GM12801 (cell line): ENCODE results near the gene SMAD3.

Source experiments
- TF ChIP-seq, protein P1 (sequence below): IDR thresholded peaks from one replicate; pipeline ENCODE4 v1.5.1; 2011; ENCODE audit warnings: control low read depth; ENCODE audit not compliant: insufficient read length; ENCODE audit errors: extremely low read depth

Gene SMAD3

DNA sequence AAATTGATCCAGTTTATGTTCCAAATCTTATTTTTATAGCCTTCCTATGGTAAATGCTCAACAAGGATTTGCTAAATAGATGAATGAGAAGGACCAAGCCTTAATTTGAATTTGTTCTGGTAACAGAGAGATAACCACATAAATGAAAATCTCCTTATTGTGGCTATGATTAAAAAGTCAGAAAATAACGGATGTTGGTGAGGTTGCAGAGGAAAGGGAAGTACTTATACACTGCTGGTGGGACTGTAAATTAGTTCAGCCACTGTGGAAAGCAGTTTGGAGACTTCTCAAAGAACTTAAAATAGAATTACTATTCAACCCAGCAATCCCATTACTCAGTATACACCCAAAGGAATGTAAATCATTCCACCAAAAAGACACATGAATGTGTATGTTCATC lies 162.9 kb downstream of the SMAD3 start:
- TF ChIP-seq, protein P1, sequence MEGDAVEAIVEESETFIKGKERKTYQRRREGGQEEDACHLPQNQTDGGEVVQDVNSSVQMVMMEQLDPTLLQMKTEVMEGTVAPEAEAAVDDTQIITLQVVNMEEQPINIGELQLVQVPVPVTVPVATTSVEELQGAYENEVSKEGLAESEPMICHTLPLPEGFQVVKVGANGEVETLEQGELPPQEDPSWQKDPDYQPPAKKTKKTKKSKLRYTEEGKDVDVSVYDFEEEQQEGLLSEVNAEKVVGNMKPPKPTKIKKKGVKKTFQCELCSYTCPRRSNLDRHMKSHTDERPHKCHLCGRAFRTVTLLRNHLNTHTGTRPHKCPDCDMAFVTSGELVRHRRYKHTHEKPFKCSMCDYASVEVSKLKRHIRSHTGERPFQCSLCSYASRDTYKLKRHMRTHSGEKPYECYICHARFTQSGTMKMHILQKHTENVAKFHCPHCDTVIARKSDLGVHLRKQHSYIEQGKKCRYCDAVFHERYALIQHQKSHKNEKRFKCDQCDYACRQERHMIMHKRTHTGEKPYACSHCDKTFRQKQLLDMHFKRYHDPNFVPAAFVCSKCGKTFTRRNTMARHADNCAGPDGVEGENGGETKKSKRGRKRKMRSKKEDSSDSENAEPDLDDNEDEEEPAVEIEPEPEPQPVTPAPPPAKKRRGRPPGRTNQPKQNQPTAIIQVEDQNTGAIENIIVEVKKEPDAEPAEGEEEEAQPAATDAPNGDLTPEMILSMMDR = no peak

DNA sequence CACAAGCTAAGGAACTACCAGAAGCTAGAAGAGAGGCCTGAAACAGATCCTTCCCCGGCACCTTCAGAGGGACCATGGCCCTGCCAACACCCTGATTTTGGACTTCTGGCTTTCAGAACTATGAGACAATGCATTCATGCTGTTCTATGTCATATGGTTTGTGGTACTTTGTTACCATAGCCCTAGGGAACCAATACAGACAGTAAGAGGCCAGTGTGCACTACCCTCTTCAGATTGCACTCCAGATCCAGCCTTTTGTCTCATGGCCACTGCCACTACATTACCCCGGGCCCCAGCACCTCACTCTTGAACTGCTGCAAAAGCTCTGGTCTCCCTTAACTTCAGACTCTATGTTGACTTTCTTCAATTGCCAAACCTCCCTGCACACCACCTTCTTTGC lies 165.1 kb downstream of the SMAD3 start:
- TF ChIP-seq, protein P1 = no peak

DNA sequence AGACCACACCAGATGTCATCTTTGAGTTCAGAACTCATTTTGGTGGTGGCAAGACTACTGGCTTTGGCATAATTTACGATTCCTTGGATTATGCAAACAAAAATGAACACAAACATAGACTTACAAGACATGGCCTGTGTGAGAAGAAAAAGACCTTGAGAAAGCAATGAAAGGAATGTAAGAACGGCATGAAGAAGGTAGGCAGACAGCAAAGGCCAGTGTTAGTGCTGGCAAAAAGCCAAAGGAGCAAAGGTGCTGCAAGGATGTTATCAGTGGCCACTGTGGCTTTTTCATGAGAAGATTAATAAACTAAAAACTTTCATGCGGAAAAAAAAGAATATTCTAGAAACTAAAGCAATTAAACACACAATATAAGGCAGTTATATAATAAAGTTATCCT lies 167.2 kb downstream of the SMAD3 start:
- TF ChIP-seq, protein P1 = no peak

DNA sequence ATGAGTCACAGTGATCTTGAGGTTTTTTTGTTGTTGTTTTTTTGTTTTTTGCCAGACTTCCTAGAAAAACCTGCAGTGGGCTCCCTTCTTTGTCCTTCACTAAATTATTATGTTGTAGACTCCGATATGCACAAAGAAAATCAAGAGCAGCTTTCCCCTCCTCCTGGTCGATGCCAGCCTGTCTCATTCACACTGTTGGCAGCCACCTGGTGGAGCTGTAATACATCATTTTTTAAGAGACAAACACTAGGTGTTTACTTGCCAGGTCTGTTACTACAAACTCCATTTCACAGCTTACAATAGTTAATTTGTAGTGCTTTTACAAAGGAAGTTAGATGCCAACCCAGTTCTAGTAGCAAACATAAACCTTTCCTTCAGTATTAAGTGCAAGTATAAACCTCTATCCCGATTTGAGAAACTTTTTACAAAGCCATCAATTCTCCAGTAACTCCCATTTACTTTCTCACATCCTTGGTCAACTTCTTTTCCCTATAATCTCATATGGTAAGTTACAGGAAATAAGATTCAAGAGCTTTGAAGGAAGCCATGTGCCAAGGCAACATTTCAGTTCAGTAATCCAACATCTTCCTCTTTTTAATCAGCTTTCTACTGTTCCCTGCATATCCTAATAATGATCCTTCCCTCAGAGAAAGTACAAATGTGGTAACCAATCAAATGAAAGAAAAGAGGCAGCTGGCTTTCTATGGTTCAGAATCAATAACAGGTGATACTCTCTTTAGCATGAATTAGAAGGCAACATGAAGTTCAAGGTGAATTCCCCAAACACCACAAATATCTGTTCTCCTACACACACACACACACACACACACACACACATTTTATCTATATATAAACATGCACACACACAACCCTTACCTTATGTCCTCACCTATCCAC lies 175.1 kb downstream of the SMAD3 start:
- TF ChIP-seq, protein P1 = no peak

DNA sequence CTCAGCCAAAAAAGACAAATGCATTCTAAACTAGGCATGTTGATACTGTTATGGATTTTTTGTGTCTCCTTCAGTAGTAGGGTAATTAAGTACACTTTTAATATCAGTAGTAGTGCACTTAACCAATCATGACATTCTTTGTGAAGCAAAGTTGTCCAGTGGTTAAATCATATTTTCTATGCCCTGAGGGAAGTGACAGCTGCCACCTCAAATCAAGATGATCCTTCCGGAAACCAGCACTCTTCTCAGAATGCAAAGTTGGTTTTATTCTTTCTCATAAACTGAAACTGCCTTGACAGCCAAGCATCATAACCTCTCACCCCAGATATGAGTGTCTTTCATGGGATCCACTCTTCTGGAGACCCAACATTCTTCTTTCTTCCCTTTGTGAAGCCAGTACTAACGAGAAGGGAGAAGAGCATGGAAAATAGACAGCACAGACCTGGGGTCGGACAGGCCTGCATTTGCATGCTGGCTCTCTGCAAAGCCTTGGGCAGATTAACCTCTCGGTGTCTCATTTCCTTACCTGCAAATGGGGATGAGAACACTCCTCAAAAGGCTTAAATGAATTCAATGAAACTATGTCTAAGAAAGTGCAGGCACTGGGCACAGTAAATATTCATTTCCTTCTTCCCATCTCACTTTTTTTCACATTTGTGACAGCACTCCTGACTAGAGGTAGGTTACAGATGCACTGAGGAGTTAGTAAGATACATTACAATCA lies 175.9 kb downstream of the SMAD3 start:
- TF ChIP-seq, protein P1 = no peak

DNA sequence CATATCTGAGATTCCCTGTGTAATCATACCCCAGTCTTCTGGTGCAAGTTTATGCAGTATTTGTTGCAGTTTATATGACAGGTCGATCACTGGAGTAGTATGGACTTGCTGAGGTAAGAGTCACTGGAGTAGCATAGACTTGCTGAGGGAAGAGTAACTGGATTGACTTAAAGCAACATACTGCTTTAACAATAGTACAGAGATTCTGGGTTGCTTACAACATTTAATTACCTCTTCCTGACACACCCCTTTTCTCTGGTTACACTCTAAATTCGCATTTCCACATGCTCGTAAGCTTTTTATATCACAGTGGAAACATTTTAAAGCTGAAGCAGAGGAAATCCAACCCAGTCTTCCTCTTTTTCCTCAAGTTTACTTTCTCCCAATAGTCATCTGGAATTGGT lies 177.3 kb downstream of the SMAD3 start:
- TF ChIP-seq, protein P1 = no peak
